Body of pancreas (tissue), 4 donors: ENCODE results near the gene MCUR1. TPM values are rescaled to one million over a fixed set of nuclear protein-coding genes. Genes with fewer than 3 reads are reported as not detected.
"Not testable (repeated sequence)": the region's sequence is repeated elsewhere in the genome, so short reads cannot be mapped to it uniquely, and the experiment has no call there.

Experiments used
- ATAC-seq: fragments of 150-250 bp; one replicate; pipeline ENCODE4 v1.9.1; 2016
- DNase-seq, 4 donors: peaks; one replicate each; pipeline ENCODE4 v3.0.0-alpha.2; 2019
- H3K27ac ChIP-seq, 4 donors: fragments of 200-600 bp; sonication (generic); 1 replicate in 3 of 4; 2 replicates in 1 of 4; pipeline versions ENCODE4 v1.5.1 to v1.6.1; 2016 to 2019; ENCODE audit warnings: mild to moderate bottlenecking in 1 of 4, mixed read lengths in 1 of 4, moderate library complexity in 1 of 4
- H3K27me3 ChIP-seq, 2 donors: fragments of 200-600 bp; sonication (generic); one replicate each; pipeline ENCODE4 v1.6.0; 2016; ENCODE audit warnings: mild to moderate bottlenecking in 1 of 2
- H3K36me3 ChIP-seq, 2 donors: fragments of 200-600 bp; sonication (generic); replicated peaks in 1 of 2; 2 replicates each; pipeline ENCODE4 v1.5.1; 2016; ENCODE audit warnings: low read depth in 2 of 2; ENCODE audit not compliant: insufficient read depth in 1 of 2
- H3K4me1 ChIP-seq: fragments of 200-600 bp; sonication (generic); one replicate; pipeline ENCODE4 v1.6.0; 2016
- H3K4me3 ChIP-seq, 2 donors: fragments of 200-600 bp; sonication (generic); 1 replicate in 1 of 2; 2 replicates in 1 of 2; pipeline ENCODE4 v1.5.1; 2016 to 2019
- H3K9me3 ChIP-seq, 3 donors: fragments of 200-600 bp; sonication (generic); 1 replicate in 2 of 3; 2 replicates in 1 of 3; pipeline ENCODE4 v1.5.1; 2016
- CTCF ChIP-seq, 7 experiments: fragments of 450-650 bp in 4 of 7; fragments of 200-600 bp in 3 of 7; sonication (generic) in 3 of 7; IDR thresholded peaks; one replicate each; pipeline ENCODE4 v1.5.1; 2016 to 2019; ENCODE audit warnings: antibody characterized with exemption in 7 of 7
- POLR2A ChIP-seq, 3 donors: fragments of 450-650 bp; IDR thresholded peaks; one replicate each; pipeline ENCODE4 v1.6.1; 2016; ENCODE audit warnings: antibody characterized with exemption in 3 of 3, mild to moderate bottlenecking in 2 of 3
- WGBS, 2 donors: methylation state at CpG; one replicate each; pipeline ENCODE4 v1.1.5; 2017; 5-methylcytosine and 5-hydroxymethylcytosine counted together
- intact Hi-C: fragments of 100-400 bp; cut with DNase I; formaldehyde crosslinking; loops from one replicate; pipeline ENCODE4 v1.15.1; 2023
- total RNA-seq, 2 donors: library from RNA; depleted of rRNA; stranded (reverse); fragments of >200 nt; gene quantifications; one replicate each; pipeline ENCODE4 v1.1.0, GENCODE V29; 2016

Gene MCUR1
- total RNA-seq, 2 donors from 2014 or later = 10.4 to 20.8 TPM

- TF ChIP-seq CTCF (IDR thresholded peaks at IDR 0.05) = peak; percentile 52 to 94 (median 79)
- TF ChIP-seq POLR2A (IDR thresholded peaks at IDR 0.05) = no peak
- ATAC-seq (peak; percentile 82), DNase-seq (peak; percentile 78 to 83 (median 82))
- intact Hi-C loops = no loop called here
- Histone ChIP-seq H3K9me3 (no peaks in the 10 kb centered on the region), H3K27ac (no peak overlapping the region), H3K27me3 (no peaks in the 10 kb centered on the region), H3K36me3 (peaks cover 0 to 9% of the 10 kb centered on the region in 2 donors), H3K4me1 (no peaks in the 10 kb centered on the region), H3K4me3 (no peak overlapping the region)
- 41 to 44% methylated on average over 8 of the region's 8 CpGs for WGBS, 2 donors
These were observed 19.2 kb downstream of the MCUR1 start for GRCh38 chr6:13795041-13795750.

- DNase-seq = no peak
- peaks cover 0 to 12% of the 10 kb centered on the region in 2 donors for H3K36me3 ChIP-seq
- intact Hi-C loops = no loop called here
- H3K4me1 ChIP-seq = no peaks in the 10 kb centered on the region
- H3K27me3 ChIP-seq = no peaks in the 10 kb centered on the region
- WGBS, 2 donors = 77 to 88% methylated on average over 5 of the region's 5 CpGs
- no peak overlapping the region for H3K4me3 ChIP-seq
- ATAC-seq = no peak
- H3K27ac ChIP-seq = no peak overlapping the region
- no peak for TF ChIP-seq POLR2A (IDR thresholded peaks at IDR 0.05)
- no peak for TF ChIP-seq CTCF (IDR thresholded peaks at IDR 0.05)
- H3K9me3 ChIP-seq = no peaks in the 10 kb centered on the region
These were observed 20.2 kb downstream of the MCUR1 start for GRCh38 chr6:13794184-13794583.

DNA sequence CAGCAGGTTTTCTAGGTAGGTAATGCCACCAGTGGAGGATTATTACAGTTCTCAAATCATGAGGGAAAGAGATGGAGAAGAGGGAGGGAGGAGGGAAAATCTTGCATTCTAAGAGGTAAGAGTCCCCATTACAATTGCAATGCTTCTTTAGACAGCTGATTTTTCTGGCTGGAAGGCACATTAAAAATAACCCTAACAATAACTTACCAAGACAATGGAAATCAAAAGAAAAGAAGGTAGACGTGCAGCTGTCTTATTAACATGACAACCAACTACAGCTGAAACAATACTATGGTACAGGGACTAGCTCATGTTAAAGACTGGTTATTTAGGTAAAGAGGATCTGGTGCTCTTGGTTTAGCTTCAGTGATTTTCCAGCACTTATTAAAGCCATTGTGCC is 24.6 kb downstream of the MCUR1 start:
- WGBS, 2 donors = 85 to 92% methylated on average over 1 of the region's 1 CpG
- TF ChIP-seq CTCF (IDR thresholded peaks at IDR 0.05) = no peak
- H3K4me3 ChIP-seq = no peak overlapping the region
- no peaks in the 10 kb centered on the region for H3K9me3 ChIP-seq
- H3K27me3 ChIP-seq = no peaks in the 10 kb centered on the region
- H3K4me1 ChIP-seq = no peaks in the 10 kb centered on the region
- no peak for ATAC-seq
- H3K27ac ChIP-seq = no peak overlapping the region
- intact Hi-C loops = no loop called here
- DNase-seq = no peak
- H3K36me3 ChIP-seq = peaks cover 0 to 7% of the 10 kb centered on the region in 2 donors

DNA sequence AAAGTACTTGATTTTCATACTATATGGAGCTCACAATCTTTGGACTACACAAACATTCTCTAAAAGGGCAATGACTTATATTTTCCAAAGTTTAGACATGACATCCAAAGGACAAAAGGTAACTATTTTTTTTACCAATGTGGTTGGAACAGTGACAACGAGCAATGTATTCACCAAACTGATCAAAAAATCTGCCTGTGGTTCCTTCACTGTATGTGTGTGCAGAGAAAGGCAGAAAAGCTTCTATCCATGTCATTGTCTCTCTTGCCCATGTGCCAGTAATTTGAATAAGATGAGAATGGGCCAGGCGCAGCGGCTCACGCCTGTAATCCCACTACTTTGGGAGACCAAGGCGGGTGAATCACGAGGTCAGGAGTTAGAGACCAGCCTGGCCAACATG is 25.5 kb downstream of the MCUR1 start:
- H3K4me3 ChIP-seq = no peak overlapping the region
- WGBS, 2 donors = 93 to 95% methylated on average over 6 of the region's 6 CpGs
- no peak for ATAC-seq
- no peaks in the 10 kb centered on the region for H3K27me3 ChIP-seq
- H3K27ac ChIP-seq = no peak overlapping the region
- no peaks in the 10 kb centered on the region for H3K9me3 ChIP-seq
- no peaks in the 10 kb centered on the region for H3K4me1 ChIP-seq
- peaks cover 0 to 7% of the 10 kb centered on the region in 2 donors for H3K36me3 ChIP-seq
- intact Hi-C loops = no loop called here
- DNase-seq = no peak
- TF ChIP-seq POLR2A (IDR thresholded peaks at IDR 0.05) = no peak
- TF ChIP-seq CTCF (IDR thresholded peaks at IDR 0.05) = no peak

DNA sequence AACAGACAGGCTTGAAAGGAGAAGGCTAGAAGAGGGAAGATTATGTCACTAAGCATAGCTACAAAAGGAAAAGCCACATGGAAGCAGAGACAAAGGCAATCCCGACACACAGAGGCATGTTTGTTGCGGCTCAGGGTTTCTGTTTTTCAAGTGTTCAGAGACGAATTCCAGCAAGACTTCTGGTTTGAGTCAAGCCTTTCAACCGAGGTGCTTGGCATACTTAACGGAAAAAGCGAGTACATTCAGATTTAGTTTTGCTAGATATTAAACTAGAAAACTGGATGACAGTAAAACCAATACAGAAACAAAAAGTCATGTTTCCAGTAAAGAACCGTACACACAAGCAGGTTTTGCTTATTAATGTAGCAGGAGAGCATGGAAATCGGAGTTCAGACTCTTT is 27.2 kb downstream of the MCUR1 start:
- no peak for TF ChIP-seq CTCF (IDR thresholded peaks at IDR 0.05)
- no peak for TF ChIP-seq POLR2A (IDR thresholded peaks at IDR 0.05)
- ATAC-seq = no peak
- intact Hi-C loops = no loop called here

DNA sequence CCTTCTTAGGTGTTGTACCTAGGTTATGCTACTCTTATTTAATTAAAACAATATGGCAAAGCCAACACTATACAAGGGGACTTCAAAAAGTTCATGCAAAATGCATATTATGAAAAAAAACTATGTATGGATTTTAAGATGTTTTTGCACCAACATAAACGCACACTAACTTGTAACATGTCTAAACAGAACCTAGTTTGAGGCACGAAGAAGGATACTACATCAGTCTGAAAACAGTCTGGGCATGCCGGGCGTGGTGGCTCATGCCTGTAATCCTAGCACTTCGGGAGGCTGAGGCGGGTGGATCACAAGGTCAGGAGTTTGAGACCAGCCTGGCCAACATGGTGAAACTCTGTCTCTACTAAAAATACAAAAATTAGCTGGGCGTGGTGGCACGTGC is 34.2 kb downstream of the MCUR1 start:
- intact Hi-C loops, H3K27ac ChIP-seq, ATAC-seq, H3K36me3 ChIP-seq, H3K27me3 ChIP-seq, H3K4me3 ChIP-seq, DNase-seq, H3K4me1 ChIP-seq, H3K9me3 ChIP-seq: not testable (repeated sequence)
- 90 to 93% methylated on average over 8 of the region's 8 CpGs for WGBS, 2 donors

More for the DNA sequence above, 27.2 kb downstream of the MCUR1 start:
- Histone ChIP-seq H3K27me3 (no peaks in the 10 kb centered on the region), H3K9me3 (no peaks in the 10 kb centered on the region), H3K4me3 (no peak overlapping the region), H3K36me3 (peaks cover 0 to 4% of the 10 kb centered on the region in 2 donors), H3K27ac (no peak overlapping the region), H3K4me1 (no peaks in the 10 kb centered on the region)
- DNase-seq = no peak
- 62 to 68% methylated on average over 8 of the region's 8 CpGs for WGBS, 2 donors
